ENCODE measurements around the gene MGAT3.

MGAT3 gene

DNA sequence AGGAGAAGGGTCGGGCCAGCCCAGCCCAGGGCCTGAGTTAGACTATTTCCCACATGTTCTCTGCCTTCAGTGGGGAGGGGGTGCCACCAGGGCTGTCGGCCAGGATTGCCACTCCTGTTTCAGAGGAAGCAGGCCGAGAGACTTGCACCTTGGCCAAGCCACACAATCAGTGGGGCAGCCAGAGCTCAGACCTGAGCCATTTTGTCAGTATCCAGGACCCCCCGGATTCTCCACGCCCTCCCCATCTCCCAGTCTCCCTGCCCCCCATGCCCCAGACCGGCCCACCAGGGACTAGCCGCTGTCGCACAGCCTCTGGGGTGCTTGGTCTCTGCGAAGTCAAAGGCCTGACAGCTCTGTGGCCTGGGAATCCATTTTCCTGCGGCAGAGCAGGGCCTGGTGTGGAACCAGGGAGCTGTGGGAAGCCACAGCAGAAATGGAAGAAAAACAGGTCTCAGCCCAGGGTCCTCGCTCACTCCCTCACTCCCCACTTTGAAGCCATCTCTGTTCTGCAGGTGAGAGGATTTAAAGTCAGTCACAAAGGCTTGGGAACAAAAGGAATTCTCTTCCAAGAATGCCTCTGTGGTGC is 25.5 kb upstream of the MGAT3 start:
- Histone ChIP-seq H3K27ac (no peak overlapping the region), H3K9ac (ENCODE audit: insufficient read length) (no peak overlapping the region), H3K9me3 (ENCODE audit: low read depth, low read length) (no peaks in the 10 kb centered on the region), H3K4me3 (no peak overlapping the region), H3K36me3 (ENCODE audit: insufficient read depth, low read length) (peaks cover 7% of the 10 kb centered on the region; the same call in 1 of the 2 replicates)
- TF ChIP-seq FOXP2 (optimal IDR thresholded peaks at IDR 0.05; ENCODE audit: control extremely low read depth, extremely low read length, insufficient read depth), result no peak
- no peak for TF ChIP-seq POLR2AphosphoS5 (IDR thresholded peaks at IDR 0.05; ENCODE audit: borderline replicate concordance, low read depth, low read length)
- no peak for TF ChIP-seq EZH2 (IDR thresholded peaks at IDR 0.05)
- no peak for DNase-seq (ENCODE audit: low read depth, low spot score)

GRCh38 chr22:39431821-39432251 is 25.0 kb upstream of the MGAT3 start:
- no peak for DNase-seq (ENCODE audit: low read depth, low spot score)
- Histone ChIP-seq H3K27ac (no peak overlapping the region), H3K4me3 (no peak overlapping the region), H3K36me3 (ENCODE audit: insufficient read depth, low read length) (peaks cover 7% of the 10 kb centered on the region; the same call in 1 of the 2 replicates), H3K9ac (ENCODE audit: insufficient read length) (no peak overlapping the region), H3K9me3 (ENCODE audit: low read depth, low read length) (no peaks in the 10 kb centered on the region)
- TF ChIP-seq EZH2 (IDR thresholded peaks at IDR 0.05), result no peak
- no peak for TF ChIP-seq POLR2AphosphoS5 (IDR thresholded peaks at IDR 0.05; ENCODE audit: borderline replicate concordance, low read depth, low read length)
- no peak for TF ChIP-seq FOXP2 (optimal IDR thresholded peaks at IDR 0.05; ENCODE audit: control extremely low read depth, extremely low read length, insufficient read depth)

DNA sequence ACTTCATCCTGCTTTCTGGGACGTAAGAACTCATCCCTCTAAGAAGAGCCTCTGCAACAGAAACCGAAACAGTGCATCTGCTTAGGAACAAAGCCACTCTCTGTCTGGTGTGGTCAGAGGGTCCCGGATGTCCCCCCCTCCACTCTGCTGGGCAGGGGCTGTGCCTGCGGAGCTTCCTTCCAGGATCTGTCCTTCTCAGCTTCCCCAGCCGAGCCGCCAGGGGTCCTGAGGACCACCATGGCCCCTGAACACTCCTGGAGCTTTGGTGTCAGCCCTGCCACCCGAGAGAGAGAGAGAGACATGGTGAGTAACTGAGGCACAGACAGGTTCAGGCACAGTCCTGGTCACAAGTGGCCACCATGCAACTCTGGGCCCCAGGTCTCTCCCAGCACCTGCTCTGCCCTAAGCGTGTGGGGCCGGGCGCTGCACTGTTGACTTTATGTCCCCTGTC is 24.4 kb upstream of the MGAT3 start:
- Histone ChIP-seq H3K9me3 (ENCODE audit: low read depth, low read length) (no peaks in the 10 kb centered on the region), H3K4me3 (no peak overlapping the region), H3K36me3 (ENCODE audit: insufficient read depth, low read length) (peaks cover 4% of the 10 kb centered on the region; the same call in 1 of the 2 replicates), H3K9ac (ENCODE audit: insufficient read length) (no peak overlapping the region), H3K27ac (no peak overlapping the region)
- TF ChIP-seq EZH2 (IDR thresholded peaks at IDR 0.05) (no peak), FOXP2 (optimal IDR thresholded peaks at IDR 0.05; ENCODE audit: control extremely low read depth, extremely low read length, insufficient read depth) (no peak), POLR2AphosphoS5 (IDR thresholded peaks at IDR 0.05; ENCODE audit: borderline replicate concordance, low read depth, low read length) (no peak)
- DNase-seq (ENCODE audit: low read depth, low spot score), result no peak

- Histone ChIP-seq H3K9ac (ENCODE audit: insufficient read length) (no peak overlapping the region), H3K27ac (no peak overlapping the region), H3K36me3 (ENCODE audit: insufficient read depth, low read length) (peaks cover 4% of the 10 kb centered on the region; the same call in 1 of the 2 replicates), H3K9me3 (ENCODE audit: low read depth, low read length) (no peaks in the 10 kb centered on the region), H3K4me3 (no peak overlapping the region)
- DNase-seq (ENCODE audit: low read depth, low spot score), result no peak
- no peak for TF ChIP-seq EZH2 (IDR thresholded peaks at IDR 0.05)
- no peak for TF ChIP-seq POLR2AphosphoS5 (IDR thresholded peaks at IDR 0.05; ENCODE audit: borderline replicate concordance, low read depth, low read length)
- no peak for TF ChIP-seq FOXP2 (optimal IDR thresholded peaks at IDR 0.05; ENCODE audit: control extremely low read depth, extremely low read length, insufficient read depth)
Measured at GRCh38 chr22:39433476-39434242, 23.2 kb upstream of the MGAT3 start.

GRCh38 chr22:39434243-39434653 is 22.6 kb upstream of the MGAT3 start:
- Histone ChIP-seq H3K9ac (ENCODE audit: insufficient read length) (no peak overlapping the region), H3K27ac (no peak overlapping the region), H3K36me3 (ENCODE audit: insufficient read depth, low read length) (peaks cover 4% of the 10 kb centered on the region; the same call in 1 of the 2 replicates), H3K4me3 (no peak overlapping the region), H3K9me3 (ENCODE audit: low read depth, low read length) (no peaks in the 10 kb centered on the region)
- TF ChIP-seq FOXP2 (optimal IDR thresholded peaks at IDR 0.05; ENCODE audit: control extremely low read depth, extremely low read length, insufficient read depth) (no peak), POLR2AphosphoS5 (IDR thresholded peaks at IDR 0.05; ENCODE audit: borderline replicate concordance, low read depth, low read length) (no peak), EZH2 (IDR thresholded peaks at IDR 0.05) (no peak)
- no peak for DNase-seq (ENCODE audit: low read depth, low spot score)

DNA sequence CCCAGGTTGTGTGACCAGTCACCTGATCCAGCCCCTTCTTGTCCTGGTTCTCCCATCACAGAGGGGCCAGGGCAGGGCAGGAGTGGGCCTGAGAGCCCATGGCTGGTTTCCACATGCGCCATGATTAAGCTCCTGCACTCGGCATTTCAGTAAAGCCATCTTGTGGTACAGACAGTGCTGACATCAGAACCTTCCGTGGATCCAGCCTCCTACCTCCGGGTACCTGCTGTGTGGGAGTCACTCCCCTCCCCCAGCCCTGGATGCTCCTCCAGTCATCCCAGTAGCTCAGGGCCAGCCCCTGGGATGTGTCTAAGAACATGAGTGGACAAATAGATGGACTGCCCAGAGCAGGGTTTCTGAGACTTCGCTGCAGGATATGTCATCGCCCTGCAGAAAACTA is 22.1 kb upstream of the MGAT3 start:
- TF ChIP-seq FOXP2 (optimal IDR thresholded peaks at IDR 0.05; ENCODE audit: control extremely low read depth, extremely low read length, insufficient read depth) (no peak), EZH2 (IDR thresholded peaks at IDR 0.05) (no peak), POLR2AphosphoS5 (IDR thresholded peaks at IDR 0.05; ENCODE audit: borderline replicate concordance, low read depth, low read length) (no peak)
- no peak overlapping the region for H3K27ac ChIP-seq

DNA sequence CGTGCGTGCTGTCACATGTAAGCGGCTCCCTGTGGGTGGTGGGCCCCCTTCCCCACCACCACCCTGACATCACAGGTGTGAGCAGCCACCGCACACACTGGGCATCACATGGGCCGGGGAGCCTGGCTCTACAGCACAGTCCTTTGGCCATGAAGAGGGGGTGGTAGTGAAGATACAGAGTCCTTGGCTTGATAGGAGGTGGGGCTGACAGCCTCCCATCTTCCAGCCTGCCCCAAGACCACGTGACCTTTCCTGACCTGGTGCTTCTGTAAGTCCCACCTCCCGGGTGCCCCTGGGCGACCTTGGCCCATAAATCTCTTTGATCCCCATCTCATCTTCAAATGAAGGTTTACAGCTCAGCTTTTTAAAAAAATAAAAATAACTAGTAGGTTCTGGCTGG is 21.2 kb upstream of the MGAT3 start:
- no peak overlapping the region for H3K27ac ChIP-seq
- H3K4me3 ChIP-seq, result no peak overlapping the region
- H3K9me3 ChIP-seq (ENCODE audit: low read depth, low read length), result no peaks in the 10 kb centered on the region
- no peak for DNase-seq (ENCODE audit: low read depth, low spot score)
- no peak overlapping the region for H3K9ac ChIP-seq (ENCODE audit: insufficient read length)
- H3K36me3 ChIP-seq (ENCODE audit: insufficient read depth, low read length), result no peaks in the 10 kb centered on the region; the same call in 1 of the 2 replicates
- no peak for TF ChIP-seq EZH2 (IDR thresholded peaks at IDR 0.05)
- TF ChIP-seq POLR2AphosphoS5 (IDR thresholded peaks at IDR 0.05; ENCODE audit: borderline replicate concordance, low read depth, low read length), result no peak
- no peak for TF ChIP-seq FOXP2 (optimal IDR thresholded peaks at IDR 0.05; ENCODE audit: control extremely low read depth, extremely low read length, insufficient read depth)

More for the DNA sequence above, 22.1 kb upstream of the MGAT3 start:
- no peak for DNase-seq (ENCODE audit: low read depth, low spot score)
- Histone ChIP-seq H3K4me3 (no peak overlapping the region), H3K9me3 (ENCODE audit: low read depth, low read length) (no peaks in the 10 kb centered on the region), H3K36me3 (ENCODE audit: insufficient read depth, low read length) (peaks cover 4% of the 10 kb centered on the region; the same call in 1 of the 2 replicates), H3K9ac (ENCODE audit: insufficient read length) (no peak overlapping the region)

All from SK-N-MC (cell line).